ENCODE results near the gene CAT.

The CAT gene

GRCh38 chr11:34448223-34448994, 9.7 kb downstream of the CAT start:
- H3K4me1 ChIP-seq (ENCODE audit: control insufficient read depth in 1 of 2, insufficient read depth in 1 of 2, low read depth in 1 of 2, low read length in 1 of 2), result peaks cover 100% of the 10 kb centered on the region in 2 experiments
- H3K4me3 ChIP-seq (ENCODE audit: low read depth in 1 of 2, low read length in 1 of 2), result peak overlapping the region; percentile 27 to 49
- H3K9me3 ChIP-seq, result no peaks in the 10 kb centered on the region
- H3K27ac ChIP-seq, result peak overlapping the region; percentile 93
- peaks cover 7% of the 10 kb centered on the region for H3K36me3 ChIP-seq
- no peaks in the 10 kb centered on the region for H3K27me3 ChIP-seq
- TF ChIP-seq CTCF (IDR thresholded peaks at IDR 0.05), result no peak

GRCh38 chr11:34449013-34449412, 10.3 kb downstream of the CAT start:
- H3K27me3 ChIP-seq, result no peaks in the 10 kb centered on the region
- no peak for TF ChIP-seq CTCF (IDR thresholded peaks at IDR 0.05)
- H3K27ac ChIP-seq, result peak overlapping the region; percentile 93
- H3K4me3 ChIP-seq (ENCODE audit: low read depth in 1 of 2, low read length in 1 of 2), result peak overlapping the region; percentile 27 to 49
- H3K9me3 ChIP-seq, result no peaks in the 10 kb centered on the region
- peaks cover 13% of the 10 kb centered on the region for H3K36me3 ChIP-seq
- H3K4me1 ChIP-seq (ENCODE audit: control insufficient read depth in 1 of 2, insufficient read depth in 1 of 2, low read depth in 1 of 2, low read length in 1 of 2), result peaks cover 98 to 99% of the 10 kb centered on the region in 2 experiments

DNA sequence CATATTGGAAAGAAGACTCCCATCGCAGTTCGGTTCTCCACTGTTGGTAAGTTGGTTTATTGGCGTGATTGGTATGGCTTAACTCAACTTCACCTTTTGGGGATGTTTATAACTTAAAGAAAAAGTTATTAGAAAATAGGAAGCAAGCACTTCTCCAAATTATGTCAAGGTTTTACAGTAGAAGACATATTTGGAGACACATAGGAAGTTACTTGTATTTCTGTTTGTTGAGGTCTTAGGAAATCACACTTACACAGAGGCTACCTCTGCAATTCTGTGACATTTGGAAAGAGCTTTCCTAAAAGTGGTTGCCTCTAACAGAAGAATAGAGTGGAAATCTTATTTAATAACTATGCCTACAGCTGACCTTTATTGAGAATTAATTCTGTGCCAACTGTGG, 12.3 kb downstream of the CAT start:
- peak overlapping the region; percentile 43 to 49 for H3K4me3 ChIP-seq (ENCODE audit: low read depth in 1 of 2, low read length in 1 of 2)
- TF ChIP-seq CTCF (IDR thresholded peaks at IDR 0.05), result no peak
- H3K27ac ChIP-seq, result peak overlapping the region; percentile 93
- H3K27me3 ChIP-seq, result no peaks in the 10 kb centered on the region
- no peaks in the 10 kb centered on the region for H3K9me3 ChIP-seq
- peaks cover 78 to 79% of the 10 kb centered on the region in 2 experiments for H3K4me1 ChIP-seq (ENCODE audit: control insufficient read depth in 1 of 2, insufficient read depth in 1 of 2, low read depth in 1 of 2, low read length in 1 of 2)
- peaks cover 33% of the 10 kb centered on the region for H3K36me3 ChIP-seq

- TF ChIP-seq CTCF (IDR thresholded peaks at IDR 0.05), result no peak
- Histone ChIP-seq H3K27me3 (no peaks in the 10 kb centered on the region), H3K4me1 (ENCODE audit: control insufficient read depth in 1 of 2, insufficient read depth in 1 of 2, low read depth in 1 of 2, low read length in 1 of 2) (peaks cover 47 to 54% of the 10 kb centered on the region in 2 experiments), H3K36me3 (peaks cover 67% of the 10 kb centered on the region), H3K9me3 (no peaks in the 10 kb centered on the region), H3K27ac (peak overlapping the region; percentile 93), H3K4me3 (ENCODE audit: low read depth in 1 of 2, low read length in 1 of 2) (no peak overlapping the region)
Observed at GRCh38 chr11:34454308-34455032, 15.7 kb downstream of the CAT start.

DNA sequence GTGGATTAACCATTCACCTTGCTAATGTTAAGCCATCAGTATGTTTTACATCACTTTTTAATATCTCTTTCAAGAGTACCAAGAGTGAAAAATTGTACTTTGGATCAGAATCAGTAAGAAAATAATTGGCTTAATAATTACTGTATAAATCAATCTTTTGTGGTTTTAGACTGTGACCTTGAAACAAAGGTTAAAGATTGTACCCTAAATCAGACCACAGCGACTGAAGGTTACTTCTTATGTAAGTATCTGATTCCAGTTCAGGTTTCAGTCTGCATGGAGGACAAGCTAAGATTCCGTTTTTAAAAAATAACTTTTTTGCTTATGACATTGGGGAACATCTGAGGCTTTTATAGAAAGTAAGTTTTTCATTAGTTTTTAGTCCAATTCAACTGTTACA, 18.9 kb downstream of the CAT start:
- no peaks in the 10 kb centered on the region for H3K9me3 ChIP-seq
- peaks cover 95% of the 10 kb centered on the region for H3K36me3 ChIP-seq
- peak overlapping the region; percentile 60 for H3K27ac ChIP-seq
- no peaks in the 10 kb centered on the region for H3K27me3 ChIP-seq
- TF ChIP-seq CTCF (IDR thresholded peaks at IDR 0.05), result no peak
- H3K4me1 ChIP-seq (ENCODE audit: control insufficient read depth in 1 of 2, insufficient read depth in 1 of 2, low read depth in 1 of 2, low read length in 1 of 2), result peaks cover 20 to 28% of the 10 kb centered on the region in 2 experiments
- H3K4me3 ChIP-seq (ENCODE audit: low read depth in 1 of 2, low read length in 1 of 2), result no peak overlapping the region

All from neutrophil (primary cell).